SKM-1 (cell line): ENCODE measurements around the gene FANCE.

ENCODE experiments used
- DNase-seq: peaks from one replicate; lab custom pipeline; 2025; ENCODE audit not compliant: unreplicated experiment; lab: John Stamatoyannopoulos, UW

FANCE gene

GRCh38 chr6:35463292-35463691 is 11.2 kb downstream of the FANCE start:
- DNase-seq = no peak

DNA sequence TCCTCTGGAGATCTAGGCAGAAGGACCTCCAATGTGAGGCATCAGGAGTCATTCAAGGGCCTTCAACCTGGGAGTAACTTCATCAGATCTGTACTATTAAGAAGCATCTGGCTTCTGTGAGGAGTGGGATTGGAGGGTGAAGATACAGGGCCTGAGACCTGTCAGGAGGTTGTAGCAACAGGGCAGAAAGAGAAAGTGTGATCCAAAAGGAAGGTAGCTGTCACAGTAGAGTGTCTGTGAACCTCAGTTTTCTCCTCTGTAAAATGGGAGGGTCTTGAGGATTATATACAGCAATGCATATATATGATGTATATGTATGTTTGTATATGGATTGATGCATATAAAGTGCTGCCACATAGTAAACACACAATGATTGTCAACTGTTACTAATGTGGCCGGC is 13.5 kb downstream of the FANCE start:
- DNase-seq = no peak

GRCh38 chr6:35468181-35468979 is 16.2 kb downstream of the FANCE start, which contains the start of gene RPL10A:
Gene RPL10A, plus strand, starts transcription at chr6:35468401. Its CDS starts 34 bp downstream, at chr6:35468435.
- peak; percentile 83 for DNase-seq

GRCh38 chr6:35468980-35469750 is 17.0 kb downstream of the FANCE start:
- no peak for DNase-seq

DNA sequence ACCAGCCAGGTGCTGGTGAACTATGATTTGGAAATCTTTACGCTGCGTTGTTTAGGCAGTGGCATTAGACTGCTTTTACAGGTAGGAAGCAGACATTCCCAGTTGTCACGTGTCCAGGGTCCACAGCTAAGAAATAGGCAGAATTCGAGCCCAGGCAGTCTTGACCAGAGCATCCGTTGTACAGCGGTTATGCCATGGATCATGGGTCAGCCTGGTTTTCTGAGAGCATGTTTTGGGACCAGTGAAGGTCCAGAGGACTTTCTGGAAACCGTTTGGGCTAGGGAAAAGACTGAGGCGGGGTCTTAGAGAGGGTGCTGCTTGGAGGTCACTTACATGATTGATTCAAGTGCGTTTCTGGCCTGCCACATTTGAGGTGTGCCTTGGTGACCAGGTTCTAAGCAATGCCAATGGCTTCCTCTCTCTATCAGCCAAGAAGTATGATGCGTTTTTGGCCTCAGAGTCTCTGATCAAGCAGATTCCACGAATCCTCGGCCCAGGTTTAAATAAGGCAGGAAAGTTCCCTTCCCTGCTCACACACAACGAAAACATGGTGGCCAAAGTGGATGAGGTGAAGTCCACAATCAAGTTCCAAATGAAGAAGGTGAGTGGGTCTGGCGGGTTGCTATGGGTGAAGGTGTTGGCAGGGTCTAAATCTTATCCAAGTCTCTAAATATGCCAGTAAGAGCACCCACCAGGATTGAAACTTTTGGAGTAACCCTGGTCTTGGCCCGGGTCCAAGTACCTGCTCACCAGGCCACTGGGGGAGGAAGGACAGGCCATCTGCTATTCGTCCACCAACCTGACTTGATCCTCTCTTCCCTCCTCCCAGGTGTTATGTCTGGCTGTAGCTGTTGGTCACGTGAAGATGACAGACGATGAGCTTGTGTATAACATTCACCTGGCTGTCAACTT is 17.9 kb downstream of the FANCE start:
- no peak for DNase-seq

GRCh38 chr6:35470663-35471120 is 18.6 kb downstream of the FANCE start:
- DNase-seq = no peak

- no peak for DNase-seq
Observed at GRCh38 chr6:35471836-35472345, 19.8 kb downstream of the FANCE start.

GRCh38 chr6:35473075-35473849 is 21.1 kb downstream of the FANCE start:
- no peak for DNase-seq

- no peak for DNase-seq
Observed at GRCh38 chr6:35473850-35474130, 21.7 kb downstream of the FANCE start.

DNA sequence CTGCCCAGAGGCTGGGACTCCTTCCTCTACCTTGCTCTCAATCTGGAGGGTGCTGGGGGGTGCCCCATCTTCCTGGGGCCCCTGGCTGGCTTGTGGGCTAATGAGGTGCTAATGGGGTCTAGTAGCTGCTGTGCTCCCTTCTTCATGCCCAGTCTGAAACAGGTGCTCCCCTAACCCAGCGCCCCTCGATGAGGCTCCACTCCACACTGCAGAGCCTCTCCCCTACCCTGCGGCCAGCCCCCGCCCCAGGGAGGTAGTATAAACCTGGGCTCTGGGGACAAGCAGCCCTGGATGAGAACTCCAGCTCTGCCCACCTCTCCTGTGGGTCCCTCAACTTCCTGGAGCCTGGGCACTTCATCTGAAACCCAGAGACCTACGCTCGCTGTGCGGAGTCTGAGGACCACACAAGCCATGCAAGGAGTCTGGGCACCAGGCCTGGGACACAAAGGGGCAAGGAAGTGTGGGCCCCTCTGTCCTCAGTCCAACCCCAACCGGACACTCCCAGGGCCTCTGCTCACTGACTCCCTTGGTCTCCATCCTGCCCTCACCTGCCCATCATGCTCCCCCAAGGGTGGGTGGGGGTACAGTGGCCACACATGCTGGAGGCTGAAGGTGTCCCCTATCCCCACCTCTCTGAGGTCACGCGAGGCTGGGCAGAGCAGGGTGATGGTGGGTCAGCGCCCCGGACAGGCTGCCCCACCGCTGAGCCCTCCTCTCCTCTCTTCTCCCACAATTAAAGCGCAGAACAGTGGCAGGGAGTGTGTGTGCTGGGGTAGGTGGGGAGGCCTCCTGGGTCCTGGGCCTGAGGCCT is 22.2 kb downstream of the FANCE start:
- no peak for DNase-seq

GRCh38 chr6:35474942-35475570 is 22.9 kb downstream of the FANCE start:
- no peak for DNase-seq

DNA sequence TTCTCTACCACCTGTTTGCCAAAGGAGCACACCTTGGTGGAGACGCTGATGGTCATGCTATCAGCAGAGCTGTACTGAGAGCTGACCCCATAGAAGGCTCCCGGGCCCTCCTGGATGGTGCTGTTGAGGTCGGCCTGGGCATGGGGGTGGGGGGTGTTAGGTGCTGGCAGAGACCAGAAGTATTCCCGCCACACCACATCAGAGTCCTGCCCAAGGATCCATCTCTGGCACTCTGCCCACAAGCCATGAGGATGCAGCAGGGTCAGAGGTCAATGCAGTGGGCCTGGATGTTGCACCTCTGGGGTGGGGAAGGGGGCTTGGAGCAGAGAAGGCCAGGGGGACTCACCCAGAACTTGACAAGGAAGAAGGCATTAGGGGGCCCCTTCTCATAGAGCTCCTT is 23.4 kb downstream of the FANCE start:
- no peak for DNase-seq

DNA sequence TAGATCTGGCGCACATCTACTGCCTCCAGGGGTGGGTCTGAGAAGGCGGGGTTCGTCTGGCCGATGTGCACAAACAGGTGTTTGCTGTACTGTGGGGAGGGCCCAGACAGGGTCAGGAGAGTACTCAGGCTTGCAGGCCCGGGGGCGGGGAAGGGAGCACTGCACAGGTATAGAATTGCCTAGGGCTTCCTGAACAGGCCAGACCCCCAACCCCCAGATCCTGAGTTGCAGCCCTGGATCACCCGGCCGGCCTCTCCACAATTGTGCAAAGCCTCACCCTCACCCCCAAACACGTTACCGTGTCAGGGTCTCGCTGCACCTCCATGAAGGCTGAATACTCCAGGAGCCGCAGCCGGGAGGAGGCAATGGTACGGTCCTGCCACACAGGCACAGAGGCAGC is 23.9 kb downstream of the FANCE start:
- no peak for DNase-seq

GRCh38 chr6:35477028-35477427 is 24.9 kb downstream of the FANCE start:
- no peak for DNase-seq

- DNase-seq = no peak
Observed at GRCh38 chr6:35477551-35478179, 25.5 kb downstream of the FANCE start.

DNA sequence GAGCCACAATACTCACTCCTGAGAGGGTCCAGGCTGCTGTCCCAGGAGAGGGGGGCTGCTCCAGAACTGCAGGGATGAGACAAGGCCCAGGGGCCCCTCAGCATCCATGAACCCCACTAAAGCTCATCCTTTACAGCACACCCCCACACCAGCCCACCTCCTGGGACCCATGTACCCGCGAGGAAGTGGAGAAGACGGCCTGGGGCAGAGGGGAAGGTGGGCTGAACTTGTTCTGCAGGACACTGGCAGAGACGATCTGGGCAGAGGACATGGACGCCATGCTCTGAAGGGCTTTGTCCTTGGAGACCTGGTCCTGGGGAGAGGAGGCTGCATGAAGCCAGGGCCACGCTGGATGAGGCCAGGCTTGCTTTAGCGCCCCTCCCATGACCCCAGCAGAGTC is 26.1 kb downstream of the FANCE start:
- DNase-seq = no peak

GRCh38 chr6:35480176-35480575 is 28.0 kb downstream of the FANCE start:
- DNase-seq = no peak

DNA sequence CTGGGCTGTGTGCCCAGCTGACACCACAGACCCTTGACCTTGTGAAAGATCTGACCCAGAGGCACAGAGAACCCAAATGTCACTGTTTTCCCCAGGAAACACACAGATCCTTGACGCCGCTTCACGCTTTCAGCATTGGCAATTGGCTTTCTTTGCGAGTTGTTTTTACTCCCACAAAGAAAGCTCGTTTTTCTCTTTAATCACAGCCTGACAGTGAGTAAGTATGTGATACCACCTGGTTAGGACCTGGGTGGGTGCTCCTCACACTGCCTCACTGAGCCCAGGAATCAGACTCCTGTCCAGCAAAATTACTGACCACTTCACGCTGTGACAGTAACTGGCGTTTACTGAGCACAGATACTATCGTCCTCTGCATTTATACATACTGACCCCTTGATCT is 29.1 kb downstream of the FANCE start:
- no peak for DNase-seq

GRCh38 chr6:35483062-35483461 is 30.9 kb downstream of the FANCE start:
- DNase-seq = no peak
